ENCODE data around the gene EPC1. TPM values are rescaled to one million over a fixed set of nuclear protein-coding genes. Genes with fewer than 3 reads are reported as not detected.

Gene EPC1
- total and polyA plus RNA-seq, 2 of the 8 experiments (the other 6 are each of a cell fraction or from before 2014, with no cell fraction given): 23.7 to 42.3 TPM

GRCh38 chr10:32329061-32329460 is 17.9 kb downstream of the EPC1 start (continued):
- no peak for TF ChIP-seq RNF2 (IDR thresholded peaks at IDR 0.05; ENCODE audit: borderline replicate concordance, low read depth, low read length, missing control alignments, poor library complexity, severe bottlenecking)

Measured in H1 (cell line).